Measurements from ENCODE around the gene OR6M1. TPM values are rescaled to one million over a fixed set of nuclear protein-coding genes. Genes with fewer than 3 reads are reported as not detected.

The OR6M1 gene
- total and polyA plus RNA-seq, 2 of the 4 experiments (the other 2 are of a cell fraction): not detected

- TF ChIP-seq NFE2L2 (IDR thresholded peaks at IDR 0.05; ENCODE audit: low read depth, low read length): no peak
- TF ChIP-seq SMC3 (IDR thresholded peaks at IDR 0.05; ENCODE audit: low read depth, low read length): no peak
- no peak for TF ChIP-seq MXI1 (IDR thresholded peaks at IDR 0.05; ENCODE audit: borderline replicate concordance, low read depth, low read length)
- no peak for TF ChIP-seq USF2 (IDR thresholded peaks at IDR 0.05; ENCODE audit: low read depth, low read length)
- no peak for TF ChIP-seq CTCF (conservative IDR thresholded peaks at IDR 0.05; ENCODE audit: low read depth, low read length)
- no peak for TF ChIP-seq CHD1 (IDR thresholded peaks at IDR 0.05; ENCODE audit: low read depth, low read length)
- no peak for TF ChIP-seq MAFK (IDR thresholded peaks at IDR 0.05; ENCODE audit: low read depth, low read length)
- TF ChIP-seq CEBPB (IDR thresholded peaks at IDR 0.05; ENCODE audit: low read depth, low read length): no peak
- no peak for TF ChIP-seq FOS (IDR thresholded peaks at IDR 0.05; ENCODE audit: low read depth, low read length)
- TF ChIP-seq POLR2A (IDR thresholded peaks at IDR 0.05; ENCODE audit: low read depth, low read length): no peak
- TF ChIP-seq BHLHE40 (IDR thresholded peaks at IDR 0.05; ENCODE audit: low read depth, low read length): no peak
- no peak for TF ChIP-seq ELK1 (IDR thresholded peaks at IDR 0.05; ENCODE audit: borderline replicate concordance, low read depth, low read length)
- H3K27me3 ChIP-seq (ENCODE audit: control insufficient read depth, insufficient read depth, low read length): no peaks in the 10 kb centered on the region
- H3K9ac ChIP-seq (ENCODE audit: low read depth, low read length): no peak overlapping the region
- H3K79me1 ChIP-seq (ENCODE audit: low read depth in 1 of 2, low read length in 2 of 2): no peaks in the 10 kb centered on the region
- no peak overlapping the region for H3K4ac ChIP-seq (ENCODE audit: low read depth, low read length)
- no peak overlapping the region for H2BK20ac ChIP-seq (ENCODE audit: low read depth, low read length)
- CTCF ChIA-PET: no interaction called here
- no peak overlapping the region for H2BK5ac ChIP-seq (ENCODE audit: low read depth, low read length, poor library complexity, severe bottlenecking)
- peaks cover 22% of the 10 kb centered on the region for H3K9me3 ChIP-seq (ENCODE audit: control insufficient read depth, insufficient read depth, low read length)
- DNase-seq: no peak
- H3K23ac ChIP-seq (ENCODE audit: low read depth, low read length): no peak overlapping the region
- no TSS peak for BruUV-seq (replicated peaks)
- H2AFZ ChIP-seq (replicated peaks; ENCODE audit: low read length, poor library complexity): no peak overlapping the region
- dilution Hi-C loops (cut with HindIII; ENCODE audit: low sequenced_read_pairs, unreplicated experiment) (no loop called here), intact Hi-C loops (cut with micrococcal nuclease) (no loop called here), in situ Hi-C loops (cut with MboI; ENCODE audit: low sequenced_read_pairs) (no loop called here)
- H3K4me1 ChIP-seq (ENCODE audit: control insufficient read depth, insufficient read depth, low read length): no peaks in the 10 kb centered on the region
- H3K56ac ChIP-seq (ENCODE audit: extremely low read depth, insufficient read depth, low read length): no peak overlapping the region
- no peak overlapping the region for H4K91ac ChIP-seq (ENCODE audit: insufficient read depth, low read depth, low read length)
- no peak for ATAC-seq (ENCODE audit: low read depth)
- no peaks in the 10 kb centered on the region for H3K9me1 ChIP-seq (ENCODE audit: insufficient read depth, low read length)
- H3K36me3 ChIP-seq (ENCODE audit: control insufficient read depth, insufficient read depth, low read length): no peaks in the 10 kb centered on the region
- H3K27ac ChIP-seq (ENCODE audit: insufficient read depth, low read length): no peak overlapping the region
- no peak overlapping the region for H4K8ac ChIP-seq (ENCODE audit: low read depth in 2 of 2, low read length in 2 of 2)
- H3K14ac ChIP-seq (replicated peaks; ENCODE audit: low read depth, low read length): no peak overlapping the region
- no peaks in the 10 kb centered on the region for H4K20me1 ChIP-seq (ENCODE audit: insufficient read depth, low read length)
- H3K18ac ChIP-seq (ENCODE audit: low read depth, low read length): no peak overlapping the region
- no peak overlapping the region for H3K4me3 ChIP-seq (ENCODE audit: insufficient read depth, low read depth, low read length)
- no peak overlapping the region for H2BK120ac ChIP-seq (ENCODE audit: low read depth, low read length)
- H2AK5ac ChIP-seq (ENCODE audit: low read depth, low read length): no peak overlapping the region
- H4K5ac ChIP-seq (ENCODE audit: low read depth, low read length): no peak overlapping the region
- H3K4me2 ChIP-seq (ENCODE audit: low read depth, low read length): no peak overlapping the region
- H2BK15ac ChIP-seq (ENCODE audit: low read depth, low read length): no peak overlapping the region
- no peak overlapping the region for H2AK9ac ChIP-seq (replicated peaks; ENCODE audit: low read depth, low read length, poor library complexity)
- POLR2A ChIA-PET (ENCODE audit: unreplicated experiment): no interaction called here
These were observed 46.2 kb upstream of the OR6M1 start for GRCh38 chr11:123852321-123852720.
